GOT3 (cell line): Measurements from ENCODE around the gene LCE4A.
"Not testable (repeated sequence)": the region's sequence is repeated elsewhere in the genome, so short reads cannot be mapped to it uniquely, and the experiment has no call there.

Source experiments
- DNase-seq: peaks from one replicate; lab custom pipeline; 2025; ENCODE audit warnings: mixed read lengths; lab: John Stamatoyannopoulos, UW

LCE4A gene

GRCh38 chr1:152707860-152708259 lies at the start of gene LCE4A:
Gene LCE4A, plus strand, starts transcription at chr1:152708160. Its CDS starts 916 bp downstream, at chr1:152709076.
- no peak for DNase-seq

GRCh38 chr1:152658649-152659048 lies 49.3 kb upstream of the LCE4A start:
- no peak for DNase-seq

DNA sequence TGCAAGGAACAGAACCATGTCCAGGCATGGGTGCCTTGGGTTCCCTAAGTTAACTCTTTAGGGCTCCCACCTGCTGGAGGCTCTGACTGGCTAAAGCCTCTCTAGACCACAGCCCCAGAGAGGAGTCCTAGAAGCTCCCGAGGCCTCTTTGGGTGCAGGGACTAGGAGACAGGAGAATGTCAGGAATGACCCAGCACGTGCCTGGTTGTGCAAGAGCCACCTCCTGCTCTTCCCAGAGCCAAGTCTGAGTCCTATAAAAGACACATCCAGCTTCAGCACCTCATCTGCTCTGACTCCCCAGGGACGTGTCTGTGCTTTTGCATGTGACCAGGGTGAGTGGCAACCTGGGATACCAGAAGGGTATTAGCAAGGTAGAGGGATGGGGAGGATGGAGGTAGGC lies 44.9 kb upstream of the LCE4A start, which contains the start of gene LCE2D:
LCE2D (plus strand) TSS at position 283 of the 400 bp plus-strand sequence. CDS start 726 bp downstream, outside the sequence.
- DNase-seq = no peak

GRCh38 chr1:152666171-152666570 lies 41.8 kb upstream of the LCE4A start:
- DNase-seq = not testable (repeated sequence)

GRCh38 chr1:152667648-152668047 lies 40.3 kb upstream of the LCE4A start:
- no peak for DNase-seq

DNA sequence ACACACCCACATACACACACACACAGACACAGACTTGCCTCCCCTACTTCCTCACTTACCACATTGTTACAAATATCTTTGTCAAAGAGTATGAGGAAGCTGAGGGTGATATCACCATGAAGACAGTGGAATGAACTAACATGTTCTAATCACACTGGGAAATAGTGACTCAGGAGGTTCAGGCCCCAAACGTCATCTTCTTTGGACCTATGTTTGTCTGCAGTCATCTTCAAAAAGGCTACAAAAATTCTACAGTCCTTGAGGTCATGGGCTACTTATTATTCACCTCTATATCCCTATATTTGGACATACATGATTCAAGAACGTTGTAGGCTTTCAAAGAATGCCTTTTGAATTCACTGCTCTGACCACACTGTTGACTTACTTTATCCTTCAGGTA lies 34.9 kb upstream of the LCE4A start:
- DNase-seq = no peak

DNA sequence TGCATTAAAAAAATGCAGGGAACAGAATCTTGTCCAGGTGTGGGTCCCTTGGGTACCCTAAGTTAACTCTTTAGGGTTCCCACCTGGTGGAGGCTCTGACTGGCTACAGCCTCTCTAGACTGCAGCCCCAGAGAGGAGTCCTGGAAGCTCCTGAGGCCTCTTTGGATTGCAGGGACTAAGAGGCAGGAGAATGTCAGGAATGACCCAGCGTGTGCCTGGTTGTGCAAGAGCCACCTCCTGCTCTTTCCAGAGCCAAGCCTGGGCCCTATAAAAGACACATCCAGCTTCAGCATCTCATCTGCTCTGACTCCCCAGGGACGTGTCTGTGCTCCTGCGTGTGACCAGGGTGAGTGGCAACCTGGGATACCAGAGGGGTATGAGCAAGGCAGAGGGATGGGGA lies 33.0 kb upstream of the LCE4A start, which contains the start of gene LCE2C:
LCE2C (plus strand) TSS at position 297 of the 400 bp plus-strand sequence. CDS start 737 bp downstream, outside the sequence.
- DNase-seq = not testable (repeated sequence)

DNA sequence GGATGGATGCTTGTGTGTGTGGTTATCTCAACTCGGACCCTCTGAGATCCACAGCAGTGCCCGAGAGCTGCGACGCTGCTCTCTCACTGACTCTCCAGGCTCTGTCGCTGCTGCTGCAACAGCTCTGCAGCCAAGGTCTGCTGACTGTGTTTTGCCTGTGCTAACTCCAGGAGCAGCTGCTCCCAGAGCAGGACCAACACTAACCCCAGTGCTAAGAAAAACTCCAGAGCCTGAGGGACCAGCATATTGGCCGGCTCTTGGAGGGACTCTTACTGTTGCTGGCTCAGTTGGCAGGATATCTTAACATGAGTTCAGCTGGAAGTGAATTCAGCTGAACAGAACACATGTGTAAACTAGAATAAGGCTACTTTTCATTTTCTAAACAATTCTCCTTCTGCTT lies 28.5 kb upstream of the LCE4A start:
- DNase-seq = no peak

GRCh38 chr1:152681616-152682015 lies 26.3 kb upstream of the LCE4A start:
- no peak for DNase-seq

DNA sequence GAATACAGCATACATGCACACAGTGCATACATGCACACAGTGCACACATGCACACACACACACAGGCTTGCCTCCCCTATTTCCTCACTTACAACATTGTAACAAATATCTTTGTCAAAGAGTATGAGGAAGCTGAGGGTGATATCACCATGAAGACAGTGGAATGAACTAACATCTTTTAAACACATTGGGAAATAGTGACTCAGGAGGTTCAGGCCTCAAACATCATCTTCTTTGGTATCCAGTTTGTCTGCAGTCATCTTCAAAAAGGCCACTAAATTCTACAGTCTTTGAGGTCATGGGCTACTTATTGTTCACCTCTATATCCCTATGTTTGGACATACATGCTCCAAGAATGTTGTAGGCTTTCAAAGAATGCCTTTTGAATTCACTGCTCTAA lies 24.1 kb upstream of the LCE4A start:
- no peak for DNase-seq

GRCh38 chr1:152685823-152686222 lies 22.1 kb upstream of the LCE4A start, which contains the start of gene LCE2B:
Gene LCE2B, plus strand, starts transcription at chr1:152686123. Its CDS starts 721 bp downstream, at chr1:152686844.
- DNase-seq = not testable (repeated sequence)

DNA sequence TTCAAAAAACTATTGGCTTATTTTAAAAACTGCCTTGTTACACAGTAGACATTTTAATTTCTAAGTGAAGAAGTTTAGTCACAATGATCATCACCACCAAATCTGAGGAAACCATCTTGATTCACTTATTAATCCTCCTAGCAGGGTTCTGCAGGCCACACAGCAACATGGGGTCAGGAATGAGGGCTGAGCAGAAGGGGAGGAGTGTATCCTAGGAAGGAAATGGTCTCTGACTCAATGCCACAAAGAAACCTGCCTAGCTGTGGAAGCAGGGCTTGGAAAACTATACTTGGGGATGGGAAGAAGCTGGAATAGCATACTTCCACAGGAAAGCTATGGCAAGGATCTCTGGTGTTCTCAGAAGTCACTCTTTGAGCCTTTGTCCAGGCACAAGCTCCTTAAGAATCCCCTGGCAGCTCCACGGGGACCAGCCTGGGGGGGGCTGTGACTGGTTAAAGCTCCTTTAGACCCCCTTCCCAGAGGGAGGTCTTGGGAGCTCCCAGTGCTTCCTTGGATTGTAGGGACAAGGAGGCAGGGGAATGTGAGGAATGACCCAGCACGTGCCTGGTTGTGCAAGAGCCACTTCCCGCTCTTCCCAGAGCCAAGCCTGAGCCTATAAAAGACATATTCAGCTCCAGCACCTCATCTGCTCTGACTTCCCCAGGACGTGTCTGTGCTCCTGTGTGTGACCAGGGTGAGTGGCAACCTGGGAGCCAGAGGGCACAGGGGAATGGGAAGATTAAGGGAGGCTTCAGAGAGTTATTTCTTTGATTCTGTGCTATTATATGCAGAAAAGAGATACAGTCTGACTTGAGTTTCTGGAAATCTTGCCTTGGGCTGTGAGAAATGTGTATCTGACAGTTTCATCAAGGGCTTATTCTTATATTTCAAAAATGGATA lies 10.0 kb upstream of the LCE4A start, which contains the start of gene LCE2A:
LCE2A (plus strand) TSS at position 645 of the 900 bp plus-strand sequence. CDS start 557 bp downstream, outside the sequence.
- DNase-seq = no peak

GRCh38 chr1:152699746-152700145 lies 8.2 kb upstream of the LCE4A start:
- no peak for DNase-seq

DNA sequence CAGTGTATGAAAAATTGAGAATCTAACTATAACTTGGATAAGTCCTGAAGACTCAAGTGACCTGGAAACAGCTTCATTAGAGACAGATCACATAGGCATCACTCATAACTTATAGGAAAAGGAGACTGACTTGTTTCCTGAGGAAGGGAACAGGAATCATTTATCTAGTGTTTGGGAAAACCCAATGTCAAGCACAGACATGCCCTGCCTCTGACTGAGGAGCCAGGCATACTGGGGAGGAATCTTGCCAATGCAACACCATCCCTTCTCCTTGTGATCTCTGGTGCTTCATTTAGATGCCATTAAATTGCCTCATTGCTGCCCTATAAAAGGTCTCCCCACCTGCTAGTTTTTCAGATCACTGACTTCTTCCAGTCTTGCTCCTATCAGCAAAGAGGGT lies 10.3 kb downstream of the LCE4A start:
- DNase-seq = no peak

DNA sequence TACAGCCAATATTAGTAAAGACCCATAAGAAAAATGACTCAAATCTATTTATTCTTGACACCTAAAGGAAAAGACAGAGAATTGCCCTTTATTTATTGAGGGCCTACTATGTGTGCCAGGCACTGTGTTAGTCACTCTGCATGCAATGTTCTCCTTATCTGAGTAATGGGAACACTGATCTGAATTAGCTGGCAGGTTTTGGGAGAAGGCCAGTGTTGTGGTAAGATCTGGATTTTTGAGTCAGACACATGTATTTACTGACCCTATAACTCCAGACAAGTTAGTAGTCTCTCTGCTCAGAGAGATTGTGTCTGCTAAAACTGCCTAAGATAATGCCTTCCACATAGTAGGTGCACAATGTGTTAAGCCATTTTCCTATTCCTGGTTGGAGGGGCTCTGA lies 17.3 kb downstream of the LCE4A start:
- DNase-seq = no peak

DNA sequence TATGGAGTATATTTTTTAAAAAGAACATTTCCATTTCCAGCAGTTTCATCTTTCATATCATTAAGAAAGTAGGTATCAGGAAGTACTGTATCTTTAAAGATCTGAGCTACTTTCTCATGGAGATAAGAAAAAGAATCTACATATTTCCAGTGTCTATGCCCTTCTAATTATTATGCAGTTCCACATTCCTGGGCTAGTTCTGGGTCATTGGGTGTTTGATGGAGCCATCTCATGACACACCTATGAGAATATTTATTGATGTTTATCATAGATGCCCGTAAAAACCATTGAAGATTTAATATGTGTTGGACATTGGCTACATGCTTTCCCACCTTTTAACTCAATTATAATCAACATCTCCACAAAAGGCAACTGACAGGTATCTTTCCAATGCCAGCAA lies 21.0 kb downstream of the LCE4A start:
- no peak for DNase-seq

DNA sequence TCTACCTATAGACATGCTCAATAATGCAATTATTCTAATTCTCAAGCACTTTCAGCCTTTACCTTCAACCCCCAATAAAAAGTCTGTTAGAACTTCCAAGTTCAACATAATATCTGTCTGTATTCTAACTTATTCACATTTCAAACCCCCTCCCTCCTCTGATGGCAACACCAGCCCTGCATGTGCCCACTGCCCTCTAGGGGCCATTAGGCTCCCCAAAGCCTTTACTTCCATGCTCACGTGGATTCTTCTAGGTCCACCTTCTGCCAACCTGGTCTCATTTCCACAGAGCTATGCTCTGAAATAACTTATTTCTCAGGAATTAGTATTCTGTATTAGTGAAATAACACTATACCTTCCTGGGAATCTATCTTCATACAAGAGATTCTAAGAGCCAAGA lies 27.7 kb downstream of the LCE4A start:
- no peak for DNase-seq

- no peak for DNase-seq
Observed at GRCh38 chr1:152737997-152738396, 30.0 kb downstream of the LCE4A start.

- DNase-seq = no peak
Observed at GRCh38 chr1:152739841-152740240, 31.9 kb downstream of the LCE4A start.

GRCh38 chr1:152741656-152742055 lies 33.7 kb downstream of the LCE4A start:
- DNase-seq = no peak

DNA sequence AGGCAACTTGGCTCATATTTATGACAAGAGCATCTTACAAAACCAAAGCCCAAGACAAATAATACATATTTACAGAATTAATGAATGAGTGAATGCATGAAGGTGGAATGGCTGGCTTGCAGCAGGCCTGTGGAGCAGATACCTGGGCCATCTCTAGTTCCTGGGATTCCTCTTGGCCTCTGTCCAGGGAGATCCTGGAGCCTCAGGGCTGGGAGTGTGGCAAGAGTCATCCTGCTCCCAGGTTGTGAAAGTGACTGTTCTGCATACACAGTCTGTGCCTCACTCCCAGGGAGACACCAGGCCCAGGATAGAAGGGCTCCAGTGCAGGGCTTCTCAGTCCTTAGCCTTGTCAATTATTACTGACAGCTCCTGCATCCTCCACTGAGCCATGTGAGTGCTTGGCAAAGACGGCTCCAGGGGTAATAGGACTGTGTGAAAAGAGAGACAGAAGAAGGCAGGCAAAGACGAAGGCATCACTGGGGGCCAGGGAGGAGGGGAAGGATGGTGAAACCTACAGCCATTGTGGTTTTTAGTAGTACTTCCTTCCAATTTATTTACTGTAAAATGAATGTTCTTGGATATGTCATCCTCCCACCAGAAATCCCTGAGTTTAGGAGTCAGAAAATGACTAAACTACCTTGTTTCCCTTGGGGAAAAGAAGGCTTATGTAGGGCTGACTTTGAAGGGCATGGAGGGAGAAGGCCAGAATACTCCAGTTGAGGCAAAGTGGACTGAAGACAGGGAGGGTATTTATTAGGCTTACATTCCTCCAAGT lies 35.6 kb downstream of the LCE4A start:
- no peak for DNase-seq

- DNase-seq = no peak
Observed at GRCh38 chr1:152745289-152745704, 37.3 kb downstream of the LCE4A start.
